NK-92 treated with Interleukin-12 subunit alpha and Interleukin-12 subunit beta, amount 100 ng/mL, for 24 hours (cell line): Measurements from ENCODE around the gene FSTL5.

Experiments used
- DNase-seq: peaks from one replicate; lab custom pipeline; 2025; lab: John Stamatoyannopoulos, UW

The FSTL5 gene

GRCh38 chr4:161577579-161578301, 586.1 kb downstream of the FSTL5 start:
- DNase-seq: no peak

GRCh38 chr4:161573836-161574235, 590.0 kb downstream of the FSTL5 start:
- DNase-seq: no peak

GRCh38 chr4:161564230-161564834, 599.5 kb downstream of the FSTL5 start:
- DNase-seq: no peak

- no peak for DNase-seq
These were observed 607.8 kb downstream of the FSTL5 start for GRCh38 chr4:161555689-161556660.

GRCh38 chr4:161554372-161554990, 609.3 kb downstream of the FSTL5 start:
- no peak for DNase-seq

GRCh38 chr4:161546902-161547301, 616.9 kb downstream of the FSTL5 start:
- DNase-seq: no peak

- no peak for DNase-seq
These were observed 623.5 kb downstream of the FSTL5 start for GRCh38 chr4:161540265-161540664.

- no peak for DNase-seq
These were observed 624.9 kb downstream of the FSTL5 start for GRCh38 chr4:161538941-161539340.

GRCh38 chr4:161530710-161531109, 633.1 kb downstream of the FSTL5 start:
- DNase-seq: no peak

GRCh38 chr4:161525121-161525520, 638.7 kb downstream of the FSTL5 start:
- no peak for DNase-seq

GRCh38 chr4:161522031-161522430, 641.8 kb downstream of the FSTL5 start:
- no peak for DNase-seq

- no peak for DNase-seq
These were observed 644.2 kb downstream of the FSTL5 start for GRCh38 chr4:161519611-161520010.

- DNase-seq: no peak
These were observed 645.9 kb downstream of the FSTL5 start for GRCh38 chr4:161517941-161518340.

GRCh38 chr4:161505141-161505540, 658.7 kb downstream of the FSTL5 start:
- no peak for DNase-seq

GRCh38 chr4:161498155-161498554, 665.6 kb downstream of the FSTL5 start:
- no peak for DNase-seq

- DNase-seq: no peak
These were observed 677.3 kb downstream of the FSTL5 start for GRCh38 chr4:161486461-161486860.

GRCh38 chr4:161466316-161466715, 697.5 kb downstream of the FSTL5 start:
- no peak for DNase-seq

GRCh38 chr4:161463436-161463835, 700.4 kb downstream of the FSTL5 start:
- DNase-seq: no peak

GRCh38 chr4:161457906-161458305, 705.9 kb downstream of the FSTL5 start:
- no peak for DNase-seq

GRCh38 chr4:161457311-161457710, 706.5 kb downstream of the FSTL5 start:
- DNase-seq: no peak

- no peak for DNase-seq
These were observed 708.9 kb downstream of the FSTL5 start for GRCh38 chr4:161454860-161455259.

- no peak for DNase-seq
These were observed 715.1 kb downstream of the FSTL5 start for GRCh38 chr4:161448550-161449180.
